ENCODE data around the gene PDCD1. TPM values are rescaled to one million over a fixed set of nuclear protein-coding genes. Genes with fewer than 3 reads are reported as not detected.
"Not testable (repeated sequence)": the region's sequence is repeated elsewhere in the genome, so short reads cannot be mapped to it uniquely, and the experiment has no call there.

PDCD1 gene
- total RNA-seq, 1 experiment from 2014 or later = 0.22 TPM

DNA sequence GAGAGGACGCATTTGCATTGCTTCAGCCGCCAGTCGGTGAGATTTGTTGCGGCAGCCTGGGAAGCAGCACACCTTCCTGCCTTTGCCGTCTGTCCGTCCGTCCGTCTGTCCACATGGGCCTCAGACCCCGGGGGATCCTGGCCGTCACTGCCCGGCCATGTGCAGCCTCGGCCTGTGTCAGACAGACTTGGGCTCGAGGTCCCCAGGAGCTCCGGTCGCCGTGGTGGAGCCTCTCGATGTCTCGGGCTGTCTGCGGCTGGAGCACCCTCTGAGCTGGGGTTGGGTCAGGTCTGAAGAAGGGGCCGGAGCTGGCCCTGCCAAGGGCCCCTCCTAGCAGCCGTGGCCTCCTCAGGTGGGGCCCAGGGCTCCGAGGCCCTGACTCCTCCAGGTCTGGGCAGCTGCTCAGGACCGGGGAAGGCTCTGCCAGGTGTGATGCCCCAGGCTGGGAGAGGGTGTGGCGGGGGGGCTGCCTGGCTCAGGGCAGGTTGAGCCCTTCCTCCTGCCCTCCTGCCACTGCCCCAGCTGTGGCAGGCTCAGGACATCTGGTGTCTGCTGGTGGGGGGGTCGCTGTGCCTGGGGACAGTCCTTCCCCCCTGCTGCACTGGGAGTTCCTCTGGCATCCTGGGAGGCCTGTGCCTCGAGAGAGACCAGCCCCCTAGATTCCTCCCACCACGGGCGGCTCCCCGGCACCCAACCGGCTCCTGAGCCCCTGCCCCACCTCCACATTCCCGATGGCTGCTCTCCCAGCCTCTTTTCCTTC is 37.9 kb downstream of the PDCD1 start:
- no peak overlapping the region for H3K4me3 ChIP-seq (replicated peaks in 1 of 2; ENCODE audit: low read depth in 1 of 2, low read length in 2 of 2)
- ATAC-seq (no peak), DNase-seq (ENCODE audit: low read depth, low spot score) (no peak)
- no peaks in the 10 kb centered on the region for H3K36me3 ChIP-seq (ENCODE audit: control insufficient read depth in 1 of 2, insufficient read depth in 2 of 2, low read length in 2 of 2)
- BruUV-seq (replicated peaks) = no TSS peak
- H4K20me1 ChIP-seq (ENCODE audit: insufficient read depth) = no peaks in the 10 kb centered on the region
- intact Hi-C loops (cut with micrococcal nuclease) = no loop called here
- RAD21 ChIA-PET (ENCODE audit: low non-redundant PET in 1 of 2, low total read pairs in 2 of 2, uncharacterized antibody in 2 of 2, unreplicated experiment in 2 of 2) = no interaction called here
- H3K9me2 ChIP-seq (ENCODE audit: insufficient read depth) = no peaks in the 10 kb centered on the region
- H3K27ac ChIP-seq (ENCODE audit: low read depth, low read length) = no peak overlapping the region
- H3K27me3 ChIP-seq (ENCODE audit: insufficient read depth, low read length) = no peaks in the 10 kb centered on the region
- no peaks in the 10 kb centered on the region for H3K9me3 ChIP-seq (ENCODE audit: control insufficient read depth in 1 of 2, insufficient read depth in 1 of 2, low read depth in 1 of 2, low read length in 2 of 2)
- no peaks in the 10 kb centered on the region for H3K4me1 ChIP-seq (ENCODE audit: control insufficient read depth in 1 of 2, insufficient read depth in 2 of 2, low read length in 2 of 2)
- no peak overlapping the region for H2AFZ ChIP-seq (ENCODE audit: low read depth, low read length, poor library complexity, severe bottlenecking)
- H3K79me2 ChIP-seq (ENCODE audit: insufficient read depth, low read length) = no peaks in the 10 kb centered on the region
- no peak overlapping the region for H3K9ac ChIP-seq (ENCODE audit: low read length)
- POLR2A ChIA-PET = no interaction called here
- CTCF ChIA-PET = no interaction called here
- TF ChIP-seq CEBPB (IDR thresholded peaks at IDR 0.05; ENCODE audit: low read depth) = no peak
- TF ChIP-seq FOSL1 (IDR thresholded peaks at IDR 0.05; ENCODE audit: low read depth) = no peak
- TF ChIP-seq, protein P1, sequence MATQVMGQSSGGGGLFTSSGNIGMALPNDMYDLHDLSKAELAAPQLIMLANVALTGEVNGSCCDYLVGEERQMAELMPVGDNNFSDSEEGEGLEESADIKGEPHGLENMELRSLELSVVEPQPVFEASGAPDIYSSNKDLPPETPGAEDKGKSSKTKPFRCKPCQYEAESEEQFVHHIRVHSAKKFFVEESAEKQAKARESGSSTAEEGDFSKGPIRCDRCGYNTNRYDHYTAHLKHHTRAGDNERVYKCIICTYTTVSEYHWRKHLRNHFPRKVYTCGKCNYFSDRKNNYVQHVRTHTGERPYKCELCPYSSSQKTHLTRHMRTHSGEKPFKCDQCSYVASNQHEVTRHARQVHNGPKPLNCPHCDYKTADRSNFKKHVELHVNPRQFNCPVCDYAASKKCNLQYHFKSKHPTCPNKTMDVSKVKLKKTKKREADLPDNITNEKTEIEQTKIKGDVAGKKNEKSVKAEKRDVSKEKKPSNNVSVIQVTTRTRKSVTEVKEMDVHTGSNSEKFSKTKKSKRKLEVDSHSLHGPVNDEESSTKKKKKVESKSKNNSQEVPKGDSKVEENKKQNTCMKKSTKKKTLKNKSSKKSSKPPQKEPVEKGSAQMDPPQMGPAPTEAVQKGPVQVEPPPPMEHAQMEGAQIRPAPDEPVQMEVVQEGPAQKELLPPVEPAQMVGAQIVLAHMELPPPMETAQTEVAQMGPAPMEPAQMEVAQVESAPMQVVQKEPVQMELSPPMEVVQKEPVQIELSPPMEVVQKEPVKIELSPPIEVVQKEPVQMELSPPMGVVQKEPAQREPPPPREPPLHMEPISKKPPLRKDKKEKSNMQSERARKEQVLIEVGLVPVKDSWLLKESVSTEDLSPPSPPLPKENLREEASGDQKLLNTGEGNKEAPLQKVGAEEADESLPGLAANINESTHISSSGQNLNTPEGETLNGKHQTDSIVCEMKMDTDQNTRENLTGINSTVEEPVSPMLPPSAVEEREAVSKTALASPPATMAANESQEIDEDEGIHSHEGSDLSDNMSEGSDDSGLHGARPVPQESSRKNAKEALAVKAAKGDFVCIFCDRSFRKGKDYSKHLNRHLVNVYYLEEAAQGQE (IDR thresholded peaks at IDR 0.05; ENCODE audit: low read depth) = no peak
- TF ChIP-seq ZNF274 (IDR thresholded peaks at IDR 0.05; ENCODE audit: low read depth, low read length) = no peak
- TF ChIP-seq, protein P2, sequence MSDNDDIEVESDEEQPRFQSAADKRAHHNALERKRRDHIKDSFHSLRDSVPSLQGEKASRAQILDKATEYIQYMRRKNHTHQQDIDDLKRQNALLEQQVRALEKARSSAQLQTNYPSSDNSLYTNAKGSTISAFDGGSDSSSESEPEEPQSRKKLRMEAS (IDR thresholded peaks at IDR 0.05) = no peak
- TF ChIP-seq SP1 (IDR thresholded peaks at IDR 0.05; ENCODE audit: low read depth) = no peak
- no peak for TF ChIP-seq POLR2AphosphoS5 (IDR thresholded peaks at IDR 0.05; ENCODE audit: low read depth, low read length)
- no peak for TF ChIP-seq YY1 (IDR thresholded peaks at IDR 0.05; ENCODE audit: extremely low read depth, insufficient replicate concordance, low read depth, low read length)
- TF ChIP-seq, protein P3, sequence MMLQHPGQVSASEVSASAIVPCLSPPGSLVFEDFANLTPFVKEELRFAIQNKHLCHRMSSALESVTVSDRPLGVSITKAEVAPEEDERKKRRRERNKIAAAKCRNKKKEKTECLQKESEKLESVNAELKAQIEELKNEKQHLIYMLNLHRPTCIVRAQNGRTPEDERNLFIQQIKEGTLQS (IDR thresholded peaks at IDR 0.05) = no peak
- TF ChIP-seq POLR2A (IDR thresholded peaks at IDR 0.05; ENCODE audit: borderline replicate concordance, extremely low read depth, insufficient read depth, insufficient read length) = no peak
- TF ChIP-seq TCF7L2 (IDR thresholded peaks at IDR 0.05; ENCODE audit: borderline replicate concordance, extremely low read depth, insufficient read depth, insufficient read length) = no peak
- no peak for TF ChIP-seq ELF1 (IDR thresholded peaks at IDR 0.05; ENCODE audit: borderline replicate concordance, low read depth)
- TF ChIP-seq SRF (IDR thresholded peaks at IDR 0.05; ENCODE audit: low read depth) = no peak
- H3K4me2 ChIP-seq (ENCODE audit: low read length) = no peak overlapping the region

GRCh38 chr2:241819947-241820624 is 38.6 kb downstream of the PDCD1 start:
- CTCF ChIA-PET; H3K9me3 ChIP-seq (ENCODE audit: control insufficient read depth in 1 of 2, insufficient read depth in 1 of 2, low read depth in 1 of 2, low read length in 2 of 2); H3K4me3 ChIP-seq (replicated peaks in 1 of 2; ENCODE audit: low read depth in 1 of 2, low read length in 2 of 2); H3K4me2 ChIP-seq (ENCODE audit: low read length); intact Hi-C loops (cut with micrococcal nuclease); H3K36me3 ChIP-seq (ENCODE audit: control insufficient read depth in 1 of 2, insufficient read depth in 2 of 2, low read length in 2 of 2); DNase-seq (ENCODE audit: low read depth, low spot score); H2AFZ ChIP-seq (ENCODE audit: low read depth, low read length, poor library complexity, severe bottlenecking); H3K4me1 ChIP-seq (ENCODE audit: control insufficient read depth in 1 of 2, insufficient read depth in 2 of 2, low read length in 2 of 2); RAD21 ChIA-PET (ENCODE audit: low non-redundant PET in 1 of 2, low total read pairs in 2 of 2, uncharacterized antibody in 2 of 2, unreplicated experiment in 2 of 2); H3K9me2 ChIP-seq (ENCODE audit: insufficient read depth); H3K27me3 ChIP-seq (ENCODE audit: insufficient read depth, low read length); ATAC-seq; H3K79me2 ChIP-seq (ENCODE audit: insufficient read depth, low read length); BruUV-seq (replicated peaks); POLR2A ChIA-PET; H3K27ac ChIP-seq (ENCODE audit: low read depth, low read length); H4K20me1 ChIP-seq (ENCODE audit: insufficient read depth); H3K9ac ChIP-seq (ENCODE audit: low read length): not testable (repeated sequence)

Measured in HCT116 (cell line).